Measurements from ENCODE around the gene CLIP2. TPM values are rescaled to one million over a fixed set of nuclear protein-coding genes. Genes with fewer than 3 reads are reported as not detected.
"Not testable (repeated sequence)": the region's sequence is repeated elsewhere in the genome, so short reads cannot be mapped to it uniquely, and the experiment has no call there.

The CLIP2 gene
- total RNA-seq, 1 experiment from 2014 or later: 26.2 TPM

- Histone ChIP-seq H3K4me3 (ENCODE audit: low read length) (no peak overlapping the region), H3K79me2 (ENCODE audit: low read length) (peaks cover 19% of the 10 kb centered on the region), H3K36me3 (ENCODE audit: low read depth, low read length) (no peaks in the 10 kb centered on the region), H3K9me3 (ENCODE audit: low read length) (no peaks in the 10 kb centered on the region), H3K27me3 (ENCODE audit: low read length) (no peaks in the 10 kb centered on the region), H2AFZ (ENCODE audit: low read length) (no peak overlapping the region), H3K4me2 (ENCODE audit: low read length) (no peak overlapping the region), H3K9ac (ENCODE audit: low read length) (no peak overlapping the region), H4K20me1 (ENCODE audit: low read length) (no peaks in the 10 kb centered on the region), H3K4me1 (ENCODE audit: insufficient read depth, low read length) (peaks cover 47% of the 10 kb centered on the region), H3K9me2 (replicated peaks; ENCODE audit: low read length) (no peaks in the 10 kb centered on the region), H3F3A (ENCODE audit: low read length, unreplicated experiment) (no peaks in the 10 kb centered on the region), H3K27ac (ENCODE audit: low read length) (no peak overlapping the region)
- no peak for TF ChIP-seq EZH2 (IDR thresholded peaks at IDR 0.05; ENCODE audit: low read length, unreplicated experiment)
- no peak for TF ChIP-seq EZH2phosphoT487 (IDR thresholded peaks at IDR 0.05; ENCODE audit: borderline replicate concordance, low read length)
- no peak for TF ChIP-seq CTCF (conservative IDR thresholded peaks at IDR 0.05; ENCODE audit: low read depth, low read length)
- intact Hi-C loops (cut with micrococcal nuclease): no loop called here
- CTCF ChIA-PET: no interaction called here
- DNase-seq (peak; percentile 19), ATAC-seq (no peak)
- POLR2A ChIA-PET (ENCODE audit: unreplicated experiment): no interaction called here
- no TSS peak for BruUV-seq (replicated peaks)
Observed at GRCh38 chr7:74309181-74309580, 20.0 kb downstream of the CLIP2 start.

GRCh38 chr7:74311305-74311744 lies 22.1 kb downstream of the CLIP2 start:
- intact Hi-C loops (cut with micrococcal nuclease): loop anchor here (10.0 kb wide), 1 partner anchor 107 kb away; no protein-coding TSS in a partner anchor
- Histone ChIP-seq H2AFZ (ENCODE audit: low read length) (no peak overlapping the region), H3K4me1 (ENCODE audit: insufficient read depth, low read length) (peaks cover 42% of the 10 kb centered on the region), H4K20me1 (ENCODE audit: low read length) (no peaks in the 10 kb centered on the region), H3K9ac (ENCODE audit: low read length) (peak overlapping the region; percentile 90), H3K36me3 (ENCODE audit: low read depth, low read length) (no peaks in the 10 kb centered on the region), H3K9me2 (replicated peaks; ENCODE audit: low read length) (no peaks in the 10 kb centered on the region), H3K27me3 (ENCODE audit: low read length) (no peaks in the 10 kb centered on the region), H3K4me3 (ENCODE audit: low read length) (no peak overlapping the region), H3K79me2 (ENCODE audit: low read length) (peaks cover 17% of the 10 kb centered on the region), H3F3A (ENCODE audit: low read length, unreplicated experiment) (no peaks in the 10 kb centered on the region), H3K27ac (ENCODE audit: low read length) (peak overlapping the region; percentile 99), H3K4me2 (ENCODE audit: low read length) (peak overlapping the region; percentile 86), H3K9me3 (ENCODE audit: low read length) (no peaks in the 10 kb centered on the region)
- ChIA-PET POLR2A (ENCODE audit: unreplicated experiment) (interaction anchor here (0.5 kb wide), 1 partner anchor 25 kb away, joined by 10 read pairs; no protein-coding TSS in a partner anchor), CTCF (interaction anchor here (0.7 kb wide), 1 partner anchor 346 kb away, joined by 3 read pairs; no protein-coding TSS in a partner anchor)
- ATAC-seq: peak; percentile 48
- TF ChIP-seq EZH2phosphoT487 (IDR thresholded peaks at IDR 0.05; ENCODE audit: borderline replicate concordance, low read length): no peak
- TF ChIP-seq CTCF (conservative IDR thresholded peaks at IDR 0.05; ENCODE audit: low read depth, low read length): no peak
- TF ChIP-seq EZH2 (IDR thresholded peaks at IDR 0.05; ENCODE audit: low read length, unreplicated experiment): no peak
- no TSS peak for BruUV-seq (replicated peaks)
- DNase-seq: peak; percentile 84

GRCh38 chr7:74312418-74313028 lies 23.3 kb downstream of the CLIP2 start:
- intact Hi-C loops (cut with micrococcal nuclease): loop anchor here (10.0 kb wide), 1 partner anchor 108 kb away; no protein-coding TSS in a partner anchor
- POLR2A ChIA-PET (ENCODE audit: unreplicated experiment): interaction anchor here (0.6 kb wide), 1 partner anchor 597 kb away, joined by 3 read pairs; no protein-coding TSS in a partner anchor
- Histone ChIP-seq H3K27ac (ENCODE audit: low read length) (peak overlapping the region; percentile 99), H2AFZ (ENCODE audit: low read length) (no peak overlapping the region), H3K27me3 (ENCODE audit: low read length) (no peaks in the 10 kb centered on the region), H4K20me1 (ENCODE audit: low read length) (no peaks in the 10 kb centered on the region), H3K9me3 (ENCODE audit: low read length) (no peaks in the 10 kb centered on the region), H3K36me3 (ENCODE audit: low read depth, low read length) (no peaks in the 10 kb centered on the region), H3F3A (ENCODE audit: low read length, unreplicated experiment) (no peaks in the 10 kb centered on the region), H3K9ac (ENCODE audit: low read length) (peak overlapping the region; percentile 90), H3K4me3 (ENCODE audit: low read length) (peak overlapping the region; percentile 50; the same call in 1 of the 2 replicates), H3K4me1 (ENCODE audit: insufficient read depth, low read length) (peaks cover 31% of the 10 kb centered on the region), H3K4me2 (ENCODE audit: low read length) (peak overlapping the region; percentile 86), H3K79me2 (ENCODE audit: low read length) (peaks cover 13% of the 10 kb centered on the region), H3K9me2 (replicated peaks; ENCODE audit: low read length) (no peaks in the 10 kb centered on the region)
- CTCF ChIA-PET: interaction anchor here (0.5 kb wide), 1 partner anchor 103 kb away, joined by 3 read pairs; the partner anchor contains the start of gene LAT2
- TF ChIP-seq EZH2 (IDR thresholded peaks at IDR 0.05; ENCODE audit: low read length, unreplicated experiment) (no peak), EZH2phosphoT487 (IDR thresholded peaks at IDR 0.05; ENCODE audit: borderline replicate concordance, low read length) (no peak), CTCF (conservative IDR thresholded peaks at IDR 0.05; ENCODE audit: low read depth, low read length) (no peak)
- ATAC-seq (peak; percentile 84), DNase-seq (peak; percentile 95)
- BruUV-seq (replicated peaks): TSS peak; percentile 97

GRCh38 chr7:74315891-74316290 lies 26.7 kb downstream of the CLIP2 start:
- ATAC-seq; H4K20me1 ChIP-seq (ENCODE audit: low read length); H3K9ac ChIP-seq (ENCODE audit: low read length); H3K4me2 ChIP-seq (ENCODE audit: low read length); BruUV-seq (replicated peaks); H2AFZ ChIP-seq (ENCODE audit: low read length); CTCF ChIA-PET; DNase-seq; H3K27me3 ChIP-seq (ENCODE audit: low read length); H3F3A ChIP-seq (ENCODE audit: low read length, unreplicated experiment); H3K9me3 ChIP-seq (ENCODE audit: low read length); H3K4me3 ChIP-seq (ENCODE audit: low read length); H3K27ac ChIP-seq (ENCODE audit: low read length); POLR2A ChIA-PET (ENCODE audit: unreplicated experiment); H3K79me2 ChIP-seq (ENCODE audit: low read length); H3K9me2 ChIP-seq (replicated peaks; ENCODE audit: low read length); H3K36me3 ChIP-seq (ENCODE audit: low read depth, low read length): not testable (repeated sequence)
- peaks cover 25% of the 10 kb centered on the region for H3K4me1 ChIP-seq (ENCODE audit: insufficient read depth, low read length)
- intact Hi-C loops (cut with micrococcal nuclease): loop anchor here (10.0 kb wide), 1 partner anchor 111 kb away; no protein-coding TSS in a partner anchor

Measured in PC-3 (cell line).